Hematopoietic multipotent progenitor cell treated with erythropoietin and hydrocortisone succinate and interleukin-3 and kit ligand, for 8 days (in vitro differentiated cells): ENCODE data around the gene SMCO4.
"Not testable (repeated sequence)": the region's sequence is repeated elsewhere in the genome, so short reads cannot be mapped to it uniquely, and the experiment has no call there.

Experiments used
- DNase-seq: peaks from one replicate; pipeline ENCODE4 v3.0.0-alpha.2; 2015

Gene SMCO4

GRCh38 chr11:93559681-93560080, 16.5 kb upstream of the SMCO4 start:
- DNase-seq: no peak

GRCh38 chr11:93552874-93553273, 9.7 kb upstream of the SMCO4 start:
- no peak for DNase-seq

- DNase-seq: no peak
Observed at GRCh38 chr11:93549976-93550375, 6.8 kb upstream of the SMCO4 start.

- DNase-seq: no peak
Observed at GRCh38 chr11:93548679-93549319, 5.6 kb upstream of the SMCO4 start.

GRCh38 chr11:93547773-93548172, 4.6 kb upstream of the SMCO4 start:
- DNase-seq: no peak

- no peak for DNase-seq
Observed at GRCh38 chr11:93547028-93547427, 3.8 kb upstream of the SMCO4 start.

- no peak for DNase-seq
Observed at GRCh38 chr11:93545566-93545965, 2.4 kb upstream of the SMCO4 start.

- no peak for DNase-seq
Observed at GRCh38 chr11:93542811-93543229, 371 bp downstream of the SMCO4 start.

- DNase-seq: peak; percentile 21
Observed at GRCh38 chr11:93541884-93542810, 1.0 kb downstream of the SMCO4 start.

- DNase-seq: no peak
Observed at GRCh38 chr11:93540896-93541553, 2.2 kb downstream of the SMCO4 start.

GRCh38 chr11:93540337-93540736, 2.9 kb downstream of the SMCO4 start:
- DNase-seq: no peak

GRCh38 chr11:93537767-93538261, 5.4 kb downstream of the SMCO4 start:
- no peak for DNase-seq

- DNase-seq: no peak
Observed at GRCh38 chr11:93537049-93537448, 6.1 kb downstream of the SMCO4 start.

- no peak for DNase-seq
Observed at GRCh38 chr11:93536101-93536861, 6.9 kb downstream of the SMCO4 start.

- DNase-seq: not testable (repeated sequence)
Observed at GRCh38 chr11:93535578-93535977, 7.6 kb downstream of the SMCO4 start.

- no peak for DNase-seq
Observed at GRCh38 chr11:93532806-93533205, 10.4 kb downstream of the SMCO4 start.

- DNase-seq: no peak
Observed at GRCh38 chr11:93532281-93532789, 10.9 kb downstream of the SMCO4 start.

- no peak for DNase-seq
Observed at GRCh38 chr11:93530468-93530826, 12.7 kb downstream of the SMCO4 start.

- no peak for DNase-seq
Observed at GRCh38 chr11:93529707-93530467, 13.3 kb downstream of the SMCO4 start.

- DNase-seq: no peak
Observed at GRCh38 chr11:93528757-93529645, 14.2 kb downstream of the SMCO4 start.

- no peak for DNase-seq
Observed at GRCh38 chr11:93528252-93528651, 14.9 kb downstream of the SMCO4 start.
